HG02588 (cell line): ENCODE measurements around the gene SLC25A22.

Source experiments
- ATAC-seq: cut with Tn5 transposase; IDR thresholded peaks from one replicate; pipeline ENCODE4 v1.9.1; 2021; ENCODE audit warnings: mild to moderate bottlenecking, moderate library complexity; ENCODE audit not compliant: unreplicated experiment

The SLC25A22 gene

DNA sequence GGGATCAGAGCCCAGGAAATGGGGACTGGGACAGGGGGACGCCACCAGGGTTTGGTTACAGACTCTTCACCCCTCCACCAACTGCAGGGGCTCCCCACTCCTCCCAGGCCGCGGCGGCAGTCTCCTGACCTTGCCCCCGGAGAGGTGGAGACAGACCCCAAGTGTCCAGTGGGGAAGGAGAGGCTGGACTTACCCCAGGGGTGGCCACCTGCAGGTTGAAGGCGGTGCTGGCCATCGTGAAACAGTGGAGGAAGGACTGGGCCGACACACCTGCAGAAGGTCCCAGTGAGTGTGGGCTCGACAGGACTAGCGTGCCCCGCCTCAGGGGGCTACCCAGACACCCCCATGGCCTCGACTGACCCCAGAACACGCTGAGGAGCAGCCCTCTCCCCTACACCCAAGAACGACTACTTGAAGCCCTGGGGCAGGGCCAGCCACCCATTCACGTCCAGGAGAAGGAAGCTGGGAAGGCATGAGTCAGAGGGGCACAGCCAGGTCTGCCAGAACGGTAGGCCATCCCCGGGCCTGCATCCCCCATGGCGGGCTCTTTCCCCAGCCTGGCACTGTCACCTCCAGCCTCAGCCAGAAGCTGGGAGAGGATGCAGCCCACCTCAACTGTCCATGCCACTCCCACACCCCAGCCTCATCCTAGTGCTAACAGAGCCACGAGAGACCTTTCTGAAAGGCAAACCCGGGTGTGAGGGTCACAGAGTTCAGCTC lies 23.0 kb downstream of the SLC25A22 start:
- no peak for ATAC-seq

DNA sequence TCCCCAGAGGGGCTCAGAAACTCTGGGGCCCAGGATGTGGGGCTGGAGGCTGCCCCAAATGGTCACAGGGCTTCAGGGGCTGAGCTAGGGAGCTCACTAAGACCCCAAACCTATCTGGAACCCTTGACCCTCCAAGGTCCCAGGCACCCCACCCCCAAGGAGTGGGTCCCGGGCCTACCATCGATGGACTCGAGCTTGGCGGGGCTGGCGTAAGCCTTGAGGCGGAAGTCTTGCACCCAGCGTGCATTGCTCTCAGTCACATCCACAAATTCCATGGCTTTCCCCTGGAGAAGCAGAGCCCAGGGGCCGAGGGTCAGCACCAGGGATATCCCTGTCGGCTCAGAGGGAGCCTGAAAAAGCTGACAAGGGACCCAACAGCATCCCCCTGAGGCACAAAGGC lies 24.3 kb downstream of the SLC25A22 start:
- no peak for ATAC-seq

DNA sequence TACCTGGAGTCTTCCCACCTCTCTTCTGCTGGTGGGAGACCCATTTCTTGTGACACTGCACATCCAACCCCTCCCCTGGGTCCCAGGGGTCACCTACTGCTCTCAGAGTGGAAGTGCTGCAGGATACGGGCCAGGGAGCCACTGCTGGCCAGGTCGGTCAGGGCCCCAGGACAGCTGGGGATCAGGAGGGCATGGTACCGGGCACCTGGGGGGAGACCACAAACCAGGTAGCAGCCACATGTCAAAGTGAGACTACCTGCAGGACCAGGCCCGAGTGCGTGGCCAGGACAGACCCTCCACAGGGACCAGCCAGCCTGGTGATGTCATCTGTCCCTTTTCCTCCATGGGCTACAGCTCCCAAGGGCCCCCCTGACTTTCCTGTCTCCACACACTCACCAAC lies 24.7 kb downstream of the SLC25A22 start:
- ATAC-seq = no peak

DNA sequence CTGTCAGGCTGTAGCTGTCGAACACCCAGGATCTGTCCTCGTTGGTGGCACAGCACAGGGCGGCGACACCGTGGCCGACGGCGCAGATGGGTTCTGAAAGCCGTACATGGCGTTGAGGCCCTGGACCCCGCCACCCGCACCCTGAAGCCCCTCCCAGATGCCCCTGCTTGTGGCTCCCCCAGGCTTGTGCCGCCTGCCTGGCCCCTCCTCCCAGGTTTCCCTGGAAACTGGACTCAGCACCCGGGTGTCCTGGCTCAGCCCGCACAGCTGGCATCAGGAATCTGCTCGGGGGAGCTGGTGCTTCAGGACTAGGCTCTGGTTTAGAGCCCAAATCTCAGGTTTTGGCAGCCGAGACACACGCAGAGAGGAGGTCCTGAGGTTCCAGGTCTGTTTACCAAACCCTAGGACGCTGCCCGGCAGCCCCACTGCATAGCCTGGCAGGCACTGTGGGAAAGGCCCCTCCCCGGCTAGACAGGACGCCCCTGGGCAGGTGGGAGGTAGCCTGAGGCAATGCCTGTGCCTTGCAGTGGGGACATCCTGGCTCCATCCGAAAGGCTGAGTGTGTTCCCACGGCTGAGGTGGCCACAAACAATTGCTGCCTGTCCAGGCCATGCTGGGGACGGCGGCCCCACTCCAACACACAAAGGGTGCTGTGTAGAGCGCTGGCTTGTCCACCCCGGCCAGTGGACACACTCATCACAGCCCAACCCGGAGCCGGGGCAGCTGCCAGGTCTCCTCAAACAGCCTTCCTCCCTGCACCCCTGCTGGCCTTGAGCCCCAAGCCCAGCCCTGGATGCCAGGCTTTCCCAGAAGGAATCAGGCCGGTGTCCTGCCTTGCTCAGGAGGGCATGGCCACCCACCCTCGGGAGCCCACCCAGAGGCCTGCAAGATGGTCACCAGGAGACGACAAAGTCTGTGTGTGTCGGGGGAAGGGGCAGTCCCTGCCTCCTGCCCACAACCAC lies 25.4 kb downstream of the SLC25A22 start:
- no peak for ATAC-seq

DNA sequence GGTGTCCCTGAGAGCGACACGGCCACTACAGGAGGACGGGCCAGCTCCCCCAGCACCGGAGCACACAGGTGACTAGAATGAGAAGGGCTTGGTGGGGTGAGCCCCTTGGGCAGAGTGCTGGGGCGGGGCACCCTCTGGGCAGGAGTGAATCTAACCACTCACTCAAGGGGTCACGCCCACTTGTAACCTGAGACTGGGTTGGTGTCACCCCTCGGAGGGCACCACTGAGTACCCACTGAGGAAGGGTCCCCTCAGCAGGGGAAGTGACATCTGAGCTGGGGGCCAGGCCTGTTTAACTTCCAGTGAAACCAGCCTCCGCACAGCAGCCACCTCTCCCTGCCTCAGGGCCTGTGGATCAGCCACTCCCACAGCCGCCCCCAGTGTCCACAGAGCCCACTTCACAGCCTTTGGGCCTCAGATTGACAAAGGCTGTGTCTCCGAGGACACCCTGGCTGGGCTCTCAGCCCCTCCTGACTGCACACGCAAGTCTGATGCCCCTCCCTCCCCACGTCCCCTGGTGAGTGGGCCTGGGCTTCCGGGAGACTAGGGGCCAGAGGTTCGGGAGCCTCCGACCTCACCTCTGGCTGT lies 26.4 kb downstream of the SLC25A22 start:
- no peak for ATAC-seq

DNA sequence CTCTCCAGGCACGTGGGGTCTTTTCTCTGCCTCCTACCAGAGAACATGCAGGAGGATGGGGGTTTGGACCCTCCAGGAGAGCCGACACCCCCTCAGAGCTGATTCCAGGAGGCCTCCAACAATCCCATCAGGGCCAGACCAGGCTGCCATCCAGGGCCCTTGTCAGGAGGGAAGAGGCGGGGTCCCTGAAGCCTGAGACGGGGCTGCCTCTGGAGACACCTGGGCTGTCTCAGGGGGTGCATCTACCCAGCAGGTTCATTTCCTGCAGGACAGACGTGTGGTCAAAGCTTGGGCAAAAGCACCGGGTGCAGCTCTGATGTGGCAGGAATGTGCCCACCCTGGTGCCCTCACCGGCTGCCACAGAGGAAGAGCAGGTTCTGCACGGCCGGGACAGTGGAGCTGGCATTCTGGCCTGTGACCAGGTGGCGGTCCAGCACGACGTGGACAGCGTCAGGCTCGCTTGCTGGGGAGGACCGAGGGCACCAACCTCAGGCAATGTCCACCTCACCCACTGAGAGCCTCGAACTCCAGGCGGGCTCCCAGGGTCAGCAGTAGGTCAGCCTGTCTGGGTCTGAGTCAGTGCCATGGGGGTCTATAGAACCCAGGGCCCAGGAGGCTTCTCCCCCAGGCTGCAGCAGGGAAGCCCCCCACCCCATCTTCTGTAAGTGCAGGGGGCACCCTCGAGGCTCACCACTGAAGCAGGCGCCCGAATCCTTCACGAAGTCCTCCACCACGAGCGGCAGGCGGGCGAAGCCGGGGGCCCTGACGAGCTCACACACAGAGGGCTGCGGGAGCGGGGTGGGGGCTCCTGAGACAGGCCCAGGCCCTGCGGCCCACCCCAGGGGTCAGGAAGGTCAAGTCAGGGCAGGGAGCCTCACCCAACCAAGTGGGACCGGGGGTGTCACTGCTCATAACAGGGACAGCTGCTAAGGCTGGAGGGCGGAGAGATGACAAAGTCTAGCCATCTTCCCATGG lies 27.2 kb downstream of the SLC25A22 start:
- no peak for ATAC-seq

DNA sequence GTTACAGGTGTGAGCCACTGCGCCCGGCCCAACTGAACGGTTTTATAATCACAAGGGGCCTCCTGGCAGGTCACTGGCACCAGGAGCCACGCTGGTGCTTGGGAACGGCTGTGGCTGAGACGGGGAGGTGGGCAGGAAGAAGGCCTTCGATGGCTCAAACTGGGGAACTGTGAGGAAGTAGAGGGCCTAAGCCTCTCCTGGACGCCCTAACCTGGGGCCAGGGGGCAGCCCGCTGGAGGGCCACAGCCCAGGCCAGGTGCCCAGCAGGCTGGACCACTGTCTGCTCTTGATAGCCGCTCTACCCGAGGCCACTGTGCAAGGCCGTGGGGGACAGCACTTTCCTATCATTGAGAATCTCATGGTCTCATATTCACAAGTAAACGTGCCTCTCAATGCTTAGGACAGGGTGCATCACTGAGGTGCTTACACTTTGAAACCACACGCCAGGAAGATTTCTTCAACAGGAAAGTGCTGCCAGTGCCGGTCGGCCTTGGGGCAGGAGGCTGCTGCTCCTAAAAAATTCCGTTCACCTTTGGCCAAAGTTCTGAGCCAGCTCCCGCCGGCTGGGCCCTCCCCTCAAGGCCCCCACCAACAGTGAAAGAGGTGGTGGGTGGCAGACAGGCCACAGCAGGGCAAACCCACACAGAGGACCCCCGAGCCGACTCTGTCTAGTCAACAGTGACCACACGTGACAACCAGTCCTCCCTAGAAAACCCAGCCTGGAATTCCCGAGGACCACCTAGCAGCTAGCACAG lies 28.0 kb downstream of the SLC25A22 start:
- ATAC-seq = no peak

DNA sequence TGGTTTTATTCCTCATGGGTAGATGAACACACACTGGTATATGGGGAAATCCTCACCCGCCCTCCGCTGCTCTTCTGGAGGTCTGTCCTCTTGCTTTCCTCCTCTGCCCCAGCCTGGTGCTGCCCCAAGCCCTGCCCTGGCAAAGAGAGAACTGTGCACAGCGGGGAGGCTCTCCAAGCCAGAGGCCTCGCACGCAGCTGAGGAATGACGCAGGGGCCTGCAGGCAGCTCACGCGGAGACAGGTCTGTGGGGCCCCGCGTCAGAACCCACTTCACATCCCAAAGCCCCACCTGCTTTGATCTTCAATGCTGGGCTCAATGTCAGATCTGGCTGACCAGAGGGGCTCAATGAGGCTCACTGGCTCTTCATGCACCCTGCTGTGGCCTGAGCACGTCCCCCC lies 30.8 kb downstream of the SLC25A22 start:
- ATAC-seq = no peak

DNA sequence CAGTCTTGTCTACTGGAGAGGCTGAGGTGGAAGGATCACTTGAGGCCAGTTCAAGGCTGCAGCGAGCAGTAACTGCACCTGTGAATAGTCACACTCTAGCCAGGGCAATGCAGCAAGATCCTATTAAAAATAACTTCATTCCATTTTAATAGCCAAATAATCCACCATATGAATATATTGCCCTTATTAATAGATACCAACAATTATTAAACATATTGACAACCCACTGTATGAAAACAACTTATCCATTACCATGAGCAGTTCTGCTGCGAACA lies 31.2 kb downstream of the SLC25A22 start:
- no peak for ATAC-seq

DNA sequence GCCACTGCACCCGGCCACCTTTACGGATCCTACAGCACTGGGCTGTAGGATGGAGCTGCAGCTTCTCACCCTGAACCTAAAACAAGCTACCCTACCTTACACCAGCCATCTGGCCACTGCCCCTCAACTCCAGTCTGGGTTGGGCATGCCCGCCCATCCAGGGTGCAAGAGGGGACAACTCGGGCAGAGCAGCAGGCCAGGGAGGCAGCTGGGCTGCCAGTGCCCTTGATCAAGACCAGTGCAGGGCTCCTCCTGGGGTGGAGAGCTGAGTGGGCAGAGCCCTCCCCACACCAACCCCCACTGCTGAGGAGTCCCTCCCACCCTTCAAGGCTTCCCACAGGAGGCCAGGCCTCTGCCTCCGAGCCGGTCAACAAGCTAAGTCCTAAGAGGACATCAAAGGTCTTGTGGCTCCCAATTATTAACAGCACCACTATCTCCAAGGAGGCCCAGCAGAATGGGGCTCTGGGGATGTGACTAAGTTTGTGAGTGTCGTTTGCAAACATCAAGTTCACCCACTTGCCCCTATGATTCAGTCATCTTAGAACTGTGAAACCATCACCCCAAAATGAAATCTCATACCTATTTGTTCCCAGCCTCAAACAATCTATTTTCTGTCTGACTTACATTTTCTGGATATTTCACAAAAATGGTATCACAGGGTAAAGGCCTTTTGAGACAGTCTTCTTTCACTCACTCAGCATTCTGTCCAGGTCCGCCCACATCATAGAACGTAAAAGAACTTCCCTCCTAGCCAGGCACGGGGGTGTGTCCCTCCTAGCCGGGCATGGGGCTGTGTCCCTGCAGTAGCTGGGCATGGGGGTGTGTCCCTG lies 31.8 kb downstream of the SLC25A22 start:
- no peak for ATAC-seq

DNA sequence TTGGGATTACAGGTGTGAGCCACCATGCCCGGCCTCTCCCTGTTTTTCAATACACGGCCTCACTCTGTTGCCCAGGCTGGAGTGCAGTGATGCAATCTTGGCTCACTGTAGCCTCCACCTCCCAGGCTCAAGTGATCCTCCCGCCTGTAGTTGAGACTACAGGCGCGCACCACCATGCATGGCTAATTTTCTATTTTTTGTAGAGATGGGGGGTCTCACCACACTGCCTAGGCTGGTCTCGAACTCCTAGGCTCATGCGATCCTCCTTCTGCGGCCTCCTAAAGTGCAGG lies 32.3 kb downstream of the SLC25A22 start:
- ATAC-seq = no peak

DNA sequence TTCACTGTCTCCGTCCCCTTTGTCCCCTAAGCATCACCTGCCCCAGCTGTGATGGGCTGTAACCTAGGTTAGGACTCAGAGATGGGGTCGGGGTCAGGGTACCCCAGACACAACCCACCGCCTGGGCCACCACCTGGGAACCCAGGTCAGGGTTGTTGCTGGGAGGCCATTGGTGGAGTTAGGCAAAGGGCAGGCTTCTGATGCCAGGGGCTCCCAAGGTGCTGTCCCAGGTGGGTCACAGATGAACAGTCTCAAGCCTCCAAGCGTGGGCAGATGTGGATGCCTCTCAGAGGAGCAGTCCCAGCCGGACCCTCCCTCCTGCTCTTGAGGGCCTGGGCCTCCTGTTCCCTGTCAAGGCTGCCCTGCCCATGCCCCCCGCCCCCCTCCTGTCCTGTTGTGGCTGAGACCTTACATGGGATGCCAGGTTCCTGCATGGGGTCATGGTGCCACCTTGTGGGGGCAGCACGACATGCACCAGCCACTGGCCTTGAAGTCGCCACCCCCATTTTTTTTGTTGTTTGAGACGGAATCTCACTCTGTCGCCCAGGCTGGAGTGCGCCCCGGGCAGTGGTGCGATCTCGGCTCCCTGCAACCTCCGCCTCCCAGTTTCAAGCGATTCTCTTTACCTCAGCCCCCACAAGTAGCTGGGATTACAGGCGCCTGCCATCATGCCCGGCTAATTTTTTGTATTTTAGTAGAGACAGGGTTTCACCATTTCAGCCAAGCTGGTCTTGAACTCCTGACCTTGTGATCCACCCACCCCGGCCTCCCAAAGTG lies 32.9 kb downstream of the SLC25A22 start:
- no peak for ATAC-seq

DNA sequence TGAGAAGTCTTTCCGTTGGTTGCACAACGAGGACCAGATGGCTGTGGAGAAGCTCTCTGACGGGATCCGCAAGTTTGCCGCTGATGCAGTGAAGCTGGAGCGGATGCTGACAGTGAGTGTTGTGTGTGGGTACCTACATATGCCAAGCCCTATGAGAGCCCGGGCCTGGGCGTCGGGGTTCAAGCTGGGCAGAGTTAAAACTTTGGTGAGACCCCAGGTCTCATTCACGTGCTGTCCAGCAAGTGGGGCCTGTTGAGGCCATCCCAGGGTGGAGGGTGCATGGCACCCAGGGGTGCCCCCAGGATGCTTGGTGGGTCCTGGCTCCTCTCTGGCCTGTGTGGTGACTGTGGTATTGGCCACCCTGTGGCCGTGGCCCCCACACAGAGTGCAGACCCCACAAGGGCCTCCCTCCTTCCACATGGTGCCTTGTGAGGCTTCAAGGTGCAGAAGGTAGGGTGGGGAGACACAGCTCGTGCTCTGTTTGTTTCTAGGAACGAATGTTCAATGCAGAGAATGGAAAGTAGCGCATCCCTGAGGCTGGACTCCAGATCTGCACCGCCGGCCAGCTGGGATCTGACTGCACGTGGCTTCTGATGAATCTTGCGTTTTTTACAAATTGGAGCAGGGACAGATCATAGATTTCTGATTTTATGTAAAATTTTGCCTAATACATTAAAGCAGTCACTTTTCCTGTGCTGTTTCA lies 33.6 kb downstream of the SLC25A22 start:
- ATAC-seq = no peak

DNA sequence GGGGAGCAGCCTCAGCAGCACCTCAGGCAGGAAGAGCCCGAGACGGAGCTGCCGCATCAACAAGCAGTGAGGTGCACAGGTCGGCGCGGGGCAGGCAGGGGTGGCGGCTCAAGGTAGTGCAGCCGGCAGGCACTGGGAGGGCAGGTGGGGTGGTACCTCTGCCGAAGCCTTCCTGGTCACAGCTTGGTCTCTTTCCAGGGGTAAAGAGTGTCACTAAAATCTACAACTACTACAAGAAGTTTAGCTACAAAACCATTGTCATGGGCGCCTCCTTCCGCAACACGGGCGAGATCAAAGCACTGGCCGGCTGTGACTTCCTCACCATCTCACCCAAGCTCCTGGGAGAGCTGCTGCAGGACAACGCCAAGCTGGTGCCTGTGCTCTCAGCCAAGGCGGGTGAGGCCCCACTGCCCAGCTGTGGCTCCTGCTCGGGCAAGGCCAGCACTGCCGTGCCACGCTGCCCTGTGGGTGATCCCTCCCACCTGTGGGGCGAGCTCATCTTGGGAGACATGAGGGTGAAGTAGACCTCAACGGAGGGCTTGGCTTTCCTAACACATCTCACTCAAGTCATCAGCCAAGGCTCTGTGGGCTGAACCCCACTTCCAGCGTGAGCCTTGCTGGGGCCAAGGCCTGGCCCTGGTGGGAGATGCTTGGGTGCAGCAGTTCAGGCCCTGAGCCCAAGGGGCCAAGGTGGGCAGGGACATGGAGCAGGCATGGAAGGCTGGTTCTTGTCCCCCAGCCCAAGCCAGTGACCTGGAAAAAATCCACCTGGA lies 34.3 kb downstream of the SLC25A22 start:
- no peak for ATAC-seq

DNA sequence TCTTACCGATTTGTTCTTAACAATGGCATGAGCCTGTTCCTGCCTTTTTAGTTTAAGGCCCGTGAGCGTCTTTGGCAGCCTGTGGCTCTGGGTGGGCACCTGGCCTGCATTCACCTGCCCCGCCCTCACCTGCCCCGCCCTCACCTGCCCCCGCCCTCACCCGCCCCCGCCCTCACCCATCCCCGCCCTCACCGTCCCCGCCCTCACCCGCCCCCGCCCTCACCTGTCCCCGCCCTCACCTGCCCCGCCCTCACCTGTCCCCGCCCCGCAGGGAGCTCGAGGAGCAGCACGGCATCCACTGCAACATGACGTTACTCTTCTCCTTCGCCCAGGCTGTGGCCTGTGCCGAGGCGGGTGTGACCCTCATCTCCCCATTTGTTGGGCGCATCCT lies 35.0 kb downstream of the SLC25A22 start:
- no peak for ATAC-seq

DNA sequence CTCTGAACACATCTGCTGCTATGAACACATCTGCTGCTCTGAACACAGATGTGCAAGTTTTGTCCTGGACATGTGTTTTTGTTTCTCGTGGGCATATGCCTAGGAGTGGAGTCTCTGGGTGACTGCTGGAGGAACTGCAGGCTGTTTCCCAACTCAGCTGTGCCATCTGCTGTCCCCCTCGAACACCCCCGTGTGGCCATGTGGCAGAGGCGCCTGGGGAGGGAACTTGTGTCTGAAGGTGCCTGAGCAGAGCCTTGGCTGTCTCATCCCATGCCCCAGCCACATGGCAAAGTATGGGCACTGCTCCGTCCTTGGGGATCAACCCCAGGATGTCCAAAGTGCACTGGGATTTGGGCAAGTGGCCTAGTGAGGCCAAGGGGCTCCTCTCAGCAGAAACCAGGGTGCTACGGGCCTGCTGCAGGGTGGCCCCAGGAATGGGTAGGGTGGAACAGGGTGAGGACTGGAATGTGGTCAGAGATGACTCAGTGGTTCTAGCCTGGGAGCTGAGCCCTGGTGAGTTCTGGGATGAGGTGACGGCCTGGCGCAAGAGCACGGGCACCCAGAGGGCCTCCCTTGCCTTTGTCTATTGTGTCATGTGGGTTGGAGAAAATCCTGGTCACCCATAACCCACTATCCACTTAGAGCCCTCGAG lies 35.5 kb downstream of the SLC25A22 start:
- ATAC-seq = no peak
